D721Med (cell line): ENCODE data around the gene NUP153.

ENCODE experiments used
- DNase-seq: peaks from one replicate; pipeline ENCODE4 v3.0.0; 2011; ENCODE audit warnings: low spot score; ENCODE audit not compliant: insufficient read length
- FAIRE-seq: peaks from 2 replicates; lab custom pipeline; 2011; peaks lifted over from hg19 to GRCh38; lab: Jason Lieb, UNC
- CTCF ChIP-seq: IDR thresholded peaks from 2 replicates; pipeline ENCODE4 v1.5.1; 2012; ENCODE audit warnings: mild to moderate bottlenecking, control low read depth; ENCODE audit not compliant: insufficient read depth; ENCODE audit errors: missing control alignments

NUP153 gene

GRCh38 chr6:17638212-17638715 is 68.5 kb downstream of the NUP153 start:
- FAIRE-seq: no peak
- DNase-seq: no peak
- no peak for TF ChIP-seq CTCF

- FAIRE-seq: no peak
- no peak for TF ChIP-seq CTCF
- no peak for DNase-seq
These were observed 71.2 kb downstream of the NUP153 start for GRCh38 chr6:17635568-17635967.

- FAIRE-seq: no peak
- no peak for TF ChIP-seq CTCF
- DNase-seq: no peak
These were observed 73.1 kb downstream of the NUP153 start for GRCh38 chr6:17633465-17634188.

GRCh38 chr6:17632934-17633333 is 73.8 kb downstream of the NUP153 start:
- TF ChIP-seq CTCF: no peak
- no peak for FAIRE-seq
- no peak for DNase-seq

- FAIRE-seq (no peak), DNase-seq (no peak)
- TF ChIP-seq CTCF: no peak
These were observed 76.1 kb downstream of the NUP153 start for GRCh38 chr6:17630511-17631073.

GRCh38 chr6:17629824-17630510 is 76.8 kb downstream of the NUP153 start:
- DNase-seq (no peak), FAIRE-seq (no peak)
- no peak for TF ChIP-seq CTCF
